Tibial nerve (tissue), 4 donors: ENCODE results near the gene MAST1.

Experiments used
- CTCF ChIP-seq, 5 experiments: fragments of 200-600 bp in 3 of 5; fragments of 450-650 bp in 2 of 5; sonication (generic) in 3 of 5; IDR thresholded peaks; one replicate each; pipeline ENCODE4 v1.5.1; 2016 to 2019; ENCODE audit warnings: antibody characterized with exemption in 5 of 5, mild to moderate bottlenecking in 3 of 5, moderate library complexity in 2 of 5
- EP300 ChIP-seq, 2 donors: sonication (generic); formaldehyde crosslinking; IDR thresholded peaks; one replicate each; pipeline ENCODE4 v1.6.1; 2017; ENCODE audit warnings: antibody characterized with exemption in 2 of 2, mild to moderate bottlenecking in 1 of 2
- POLR2A ChIP-seq, 2 donors: fragments of 450-650 bp; IDR thresholded peaks; one replicate each; pipeline ENCODE4 v1.6.1; 2017; ENCODE audit warnings: antibody characterized with exemption in 2 of 2, mild to moderate bottlenecking in 2 of 2, moderate library complexity in 2 of 2

GRCh38 chr19:12896460-12896859 lies 58.1 kb downstream of the MAST1 start:
- TF ChIP-seq POLR2A (IDR thresholded peaks at IDR 0.05) (no peak), CTCF (IDR thresholded peaks at IDR 0.05) (no peak), EP300 (IDR thresholded peaks at IDR 0.05) (no peak)
